Anterior cingulate cortex (tissue), 58 donors: Measurements from ENCODE around the gene RAPH1.
A peak's percentile ranks its signal among the peaks of the same experiment; 100 is the strongest.

Experiments
- DNase-seq, 58 donors: peaks; one replicate each; lab custom pipeline; 2025; lab: John Stamatoyannopoulos, UW

The RAPH1 gene, protein sequence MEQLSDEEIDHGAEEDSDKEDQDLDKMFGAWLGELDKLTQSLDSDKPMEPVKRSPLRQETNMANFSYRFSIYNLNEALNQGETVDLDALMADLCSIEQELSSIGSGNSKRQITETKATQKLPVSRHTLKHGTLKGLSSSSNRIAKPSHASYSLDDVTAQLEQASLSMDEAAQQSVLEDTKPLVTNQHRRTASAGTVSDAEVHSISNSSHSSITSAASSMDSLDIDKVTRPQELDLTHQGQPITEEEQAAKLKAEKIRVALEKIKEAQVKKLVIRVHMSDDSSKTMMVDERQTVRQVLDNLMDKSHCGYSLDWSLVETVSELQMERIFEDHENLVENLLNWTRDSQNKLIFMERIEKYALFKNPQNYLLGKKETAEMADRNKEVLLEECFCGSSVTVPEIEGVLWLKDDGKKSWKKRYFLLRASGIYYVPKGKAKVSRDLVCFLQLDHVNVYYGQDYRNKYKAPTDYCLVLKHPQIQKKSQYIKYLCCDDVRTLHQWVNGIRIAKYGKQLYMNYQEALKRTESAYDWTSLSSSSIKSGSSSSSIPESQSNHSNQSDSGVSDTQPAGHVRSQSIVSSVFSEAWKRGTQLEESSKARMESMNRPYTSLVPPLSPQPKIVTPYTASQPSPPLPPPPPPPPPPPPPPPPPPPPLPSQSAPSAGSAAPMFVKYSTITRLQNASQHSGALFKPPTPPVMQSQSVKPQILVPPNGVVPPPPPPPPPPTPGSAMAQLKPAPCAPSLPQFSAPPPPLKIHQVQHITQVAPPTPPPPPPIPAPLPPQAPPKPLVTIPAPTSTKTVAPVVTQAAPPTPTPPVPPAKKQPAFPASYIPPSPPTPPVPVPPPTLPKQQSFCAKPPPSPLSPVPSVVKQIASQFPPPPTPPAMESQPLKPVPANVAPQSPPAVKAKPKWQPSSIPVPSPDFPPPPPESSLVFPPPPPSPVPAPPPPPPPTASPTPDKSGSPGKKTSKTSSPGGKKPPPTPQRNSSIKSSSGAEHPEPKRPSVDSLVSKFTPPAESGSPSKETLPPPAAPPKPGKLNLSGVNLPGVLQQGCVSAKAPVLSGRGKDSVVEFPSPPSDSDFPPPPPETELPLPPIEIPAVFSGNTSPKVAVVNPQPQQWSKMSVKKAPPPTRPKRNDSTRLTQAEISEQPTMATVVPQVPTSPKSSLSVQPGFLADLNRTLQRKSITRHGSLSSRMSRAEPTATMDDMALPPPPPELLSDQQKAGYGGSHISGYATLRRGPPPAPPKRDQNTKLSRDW

DNA sequence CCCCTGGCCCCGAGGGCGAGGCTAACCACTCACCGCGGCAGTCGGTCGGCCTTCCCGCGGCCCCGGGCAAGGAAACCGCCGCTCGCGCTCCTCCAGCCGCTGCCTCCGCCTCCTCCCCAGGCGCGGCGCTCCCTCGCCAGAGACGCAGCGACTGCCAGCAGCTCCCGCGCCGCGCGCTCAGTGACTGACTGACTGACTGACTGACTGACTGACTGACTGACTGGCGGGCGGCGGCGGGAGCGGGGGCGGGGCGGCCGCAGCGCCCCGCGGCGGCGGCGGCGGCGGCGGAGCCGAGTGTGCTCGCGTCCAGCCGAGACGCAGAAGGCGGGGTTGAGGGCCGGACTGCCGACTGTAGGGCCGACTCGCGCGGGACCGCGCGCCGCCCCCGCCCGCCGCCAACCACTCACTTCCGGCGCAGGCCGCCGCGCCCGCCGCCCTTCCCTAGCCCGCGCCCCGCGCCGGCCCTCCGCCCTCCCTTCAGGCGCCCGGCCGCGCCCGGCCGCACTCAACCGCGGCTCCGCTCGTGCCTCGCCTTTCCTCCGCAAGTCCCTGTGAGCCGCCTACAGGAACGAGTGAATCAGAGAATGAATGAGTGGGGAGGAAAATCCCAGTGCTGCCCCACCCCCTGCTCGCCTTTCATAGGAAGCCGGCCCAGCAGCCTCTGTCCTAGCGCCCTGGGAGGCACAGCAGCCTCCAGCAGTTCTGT lies at the start of gene RAPH1:
RAPH1 (minus strand) TSS at position 224 of the 706 bp plus-strand sequence. CDS start 39,948 bp downstream, outside the sequence.
- DNase-seq, result peak in 57 of 58 donors; percentile 13 to 85 (median 69)

DNA sequence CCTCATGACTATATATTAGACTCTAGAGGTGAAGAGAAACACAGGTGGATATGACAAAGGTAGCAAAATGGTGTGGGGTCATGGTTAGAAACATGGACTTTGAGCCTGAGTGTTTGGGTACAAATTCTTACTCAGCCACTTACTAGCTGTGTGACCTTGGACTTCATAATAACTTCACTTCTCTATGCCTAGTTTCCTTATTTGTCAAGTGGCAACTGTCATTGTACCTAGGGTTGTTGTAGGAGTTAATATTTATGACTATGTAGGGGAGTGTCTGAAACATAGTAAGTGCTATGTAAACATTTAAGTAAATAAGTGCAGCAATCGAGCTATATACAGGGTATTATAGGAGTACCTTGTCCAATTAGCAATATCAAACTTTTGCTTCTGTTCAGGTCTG lies 49.7 kb upstream of the RAPH1 start:
- DNase-seq, result no peak

DNA sequence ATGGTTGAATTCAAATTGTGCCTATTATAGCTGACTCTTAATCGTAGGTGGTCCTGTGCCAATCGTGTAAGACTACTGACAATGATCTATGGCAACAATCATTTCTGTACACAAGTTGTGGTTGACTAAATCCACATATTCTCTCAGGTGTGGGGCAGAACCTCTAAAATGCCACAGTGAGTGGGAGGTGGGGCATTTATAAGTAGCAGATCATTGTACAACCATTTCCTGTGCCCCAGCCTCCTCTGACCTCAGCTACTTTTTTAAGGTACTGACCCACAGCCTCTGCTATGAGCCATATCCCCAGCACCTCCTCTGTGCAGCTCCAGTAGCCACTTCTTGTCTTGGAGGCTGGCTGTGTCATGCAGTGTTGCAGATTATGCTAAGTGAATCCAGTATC lies 48.6 kb upstream of the RAPH1 start:
- DNase-seq, result no peak

DNA sequence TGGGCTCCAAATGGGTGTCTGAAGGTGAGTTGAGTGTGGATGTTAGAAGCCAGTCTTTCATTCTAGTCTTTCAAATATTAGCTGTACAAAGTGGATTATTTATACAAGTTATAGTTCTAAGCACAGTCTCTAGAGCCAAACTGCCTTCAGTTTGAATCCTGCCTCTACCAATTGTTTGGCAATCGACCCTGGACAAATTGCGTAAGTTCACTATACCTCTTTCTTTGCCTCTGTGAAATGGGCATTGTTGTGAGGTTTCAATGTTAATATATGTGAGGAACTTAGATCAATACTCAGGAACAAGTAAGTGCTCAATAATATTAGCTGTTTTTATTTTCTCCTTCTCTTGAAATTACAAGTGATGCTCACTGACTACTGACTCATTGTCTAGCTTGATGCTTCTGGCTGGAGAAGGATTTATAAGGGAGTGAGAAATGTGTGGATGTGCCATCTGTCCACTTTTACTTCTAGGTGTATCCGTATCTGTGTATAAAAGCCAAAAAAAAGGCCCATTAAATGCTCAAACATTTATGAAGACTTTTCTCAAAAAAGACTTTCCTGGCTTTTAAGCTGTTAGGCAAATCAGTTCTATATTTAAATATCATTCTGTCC lies 48.1 kb upstream of the RAPH1 start:
- DNase-seq, result peak in 2 of 58 donors; percentile 5 to 35

DNA sequence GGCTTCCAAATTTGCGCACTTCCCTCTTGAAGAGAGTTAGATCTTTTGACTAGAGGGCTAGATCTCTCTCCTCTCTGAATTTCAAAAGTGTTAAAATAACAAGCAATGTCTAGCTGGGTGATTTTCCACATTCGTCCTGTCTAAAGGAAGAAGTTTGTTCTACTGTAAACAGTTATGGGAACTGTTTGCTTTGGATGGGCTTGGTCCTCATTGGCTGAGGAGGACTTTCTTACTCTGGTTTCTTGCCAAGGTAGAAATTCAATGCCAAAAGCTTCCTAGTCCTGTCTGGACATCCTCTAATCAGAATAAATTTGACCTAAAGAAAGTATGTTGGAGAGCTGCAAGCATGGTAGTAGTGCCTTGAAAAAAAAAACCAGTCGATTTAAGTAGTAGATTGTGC lies 47.4 kb upstream of the RAPH1 start:
- no peak for DNase-seq

DNA sequence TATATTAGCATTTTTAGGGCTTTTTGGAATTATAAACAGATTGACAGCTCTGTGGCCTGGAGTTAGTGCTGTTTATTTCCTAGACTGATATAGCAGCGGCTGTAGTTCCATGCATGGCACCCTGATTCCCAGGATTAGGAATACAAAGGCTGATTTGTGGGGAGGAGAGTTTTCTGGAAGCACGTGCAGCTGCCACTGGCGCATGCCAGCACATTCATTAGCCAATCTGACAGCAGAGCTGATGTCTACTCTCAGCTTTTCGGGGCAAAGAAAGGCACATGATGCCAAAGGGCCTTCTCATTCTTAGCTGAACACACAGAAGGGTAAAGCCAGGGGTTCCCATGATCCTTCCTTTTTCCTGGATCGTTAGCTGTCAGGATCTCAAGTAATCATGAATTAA lies 45.7 kb upstream of the RAPH1 start:
- DNase-seq, result peak in 38 of 58 donors; percentile 4 to 74 (median 26)

DNA sequence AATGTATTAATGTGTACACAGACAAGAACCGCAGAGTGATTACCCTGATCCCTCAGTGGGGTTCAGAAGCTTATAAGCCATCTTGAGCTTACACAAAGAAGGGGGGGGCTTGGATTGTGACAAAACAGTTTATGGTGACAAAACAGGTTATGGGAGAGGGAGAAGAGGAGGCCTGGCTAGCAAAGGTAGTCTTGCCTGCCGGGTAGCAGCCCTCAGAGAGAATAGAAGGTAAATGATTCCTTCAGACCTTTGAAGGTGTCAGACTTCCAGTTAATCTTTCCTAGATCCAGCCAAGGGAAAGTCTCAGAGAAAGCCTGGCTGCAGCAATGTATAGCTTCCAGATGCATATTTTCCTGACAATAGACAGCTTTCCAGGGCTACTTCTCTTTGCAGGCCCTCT lies 44.6 kb upstream of the RAPH1 start:
- no peak for DNase-seq

DNA sequence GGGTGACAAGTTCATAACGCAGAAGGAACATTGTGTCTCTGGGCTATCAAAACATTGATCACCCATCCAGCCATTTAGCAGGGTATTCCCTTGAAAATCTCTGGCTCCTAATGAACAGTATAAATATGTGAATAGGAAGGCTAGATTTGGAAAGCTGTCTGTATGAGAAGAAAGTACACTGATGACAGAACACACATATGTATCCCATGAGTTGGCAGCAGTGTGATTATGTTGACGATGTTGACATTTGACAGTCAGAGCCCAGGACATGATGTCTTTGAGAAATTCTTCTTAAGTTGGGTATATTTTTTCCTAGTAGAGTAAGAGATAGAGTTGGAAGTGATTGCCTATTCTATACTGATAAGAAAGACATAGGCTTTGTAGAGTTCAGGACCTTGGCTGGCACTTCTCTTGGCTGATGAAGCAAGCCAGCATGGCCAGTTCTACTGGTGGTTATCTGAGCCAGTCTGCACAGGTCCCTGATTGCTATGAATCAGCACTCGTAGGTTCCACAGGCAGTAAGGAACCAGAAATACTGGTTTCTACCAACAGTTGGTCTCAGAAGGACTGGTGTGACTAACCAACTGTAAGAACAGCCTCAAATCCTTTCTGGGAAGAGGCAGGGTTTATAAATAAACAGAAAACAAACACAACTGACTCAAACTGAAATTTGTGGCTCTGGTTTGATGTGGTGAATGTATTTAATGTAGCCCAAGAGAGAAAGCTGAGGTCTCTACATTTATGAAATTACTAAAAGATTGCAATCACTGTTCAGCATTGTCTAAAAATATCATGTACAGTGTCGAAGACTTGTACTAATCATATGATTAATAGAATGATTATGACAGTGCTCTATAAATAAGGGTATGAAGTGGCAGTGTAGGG lies 43.9 kb upstream of the RAPH1 start:
- DNase-seq, result peak in 1 of 58 donors; percentile 1

DNA sequence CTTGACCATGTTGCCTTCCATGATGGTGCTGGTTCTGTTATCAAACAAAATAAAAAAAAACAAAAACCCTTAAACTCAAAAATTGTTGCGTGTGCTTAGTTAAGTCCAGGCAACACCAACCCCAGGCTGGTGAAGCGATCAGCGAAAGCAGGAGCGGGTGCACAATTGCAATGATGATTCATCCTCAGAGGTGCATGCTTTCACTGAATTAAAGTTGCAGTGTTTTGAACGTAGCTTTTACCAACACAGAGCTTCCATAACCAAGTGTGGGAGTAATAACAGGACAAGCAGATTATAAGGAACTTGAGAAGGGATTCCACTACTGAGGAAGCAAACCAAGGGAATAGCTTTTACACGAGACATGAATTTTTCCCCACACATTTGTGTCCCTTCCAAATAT lies 39.7 kb upstream of the RAPH1 start:
- DNase-seq, result no peak

DNA sequence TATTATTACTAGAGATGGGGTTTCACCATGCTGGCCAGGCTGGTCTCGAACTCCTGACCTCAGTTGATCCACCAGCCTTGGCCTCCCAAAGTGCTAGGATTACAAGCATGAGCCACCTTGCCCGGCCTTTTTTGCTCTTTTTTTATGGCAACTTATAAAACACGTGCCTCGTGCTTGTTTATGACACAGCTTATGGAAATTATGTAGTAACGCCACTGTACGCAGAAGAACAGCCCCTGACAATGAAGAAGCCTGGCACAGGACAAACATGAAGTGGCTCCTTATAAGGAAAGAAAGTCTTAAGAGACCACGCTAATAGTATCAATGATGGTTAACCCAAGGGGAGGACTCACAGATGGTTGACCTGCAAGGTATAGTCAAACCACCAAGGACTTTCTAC lies 37.2 kb upstream of the RAPH1 start:
- no peak for DNase-seq

DNA sequence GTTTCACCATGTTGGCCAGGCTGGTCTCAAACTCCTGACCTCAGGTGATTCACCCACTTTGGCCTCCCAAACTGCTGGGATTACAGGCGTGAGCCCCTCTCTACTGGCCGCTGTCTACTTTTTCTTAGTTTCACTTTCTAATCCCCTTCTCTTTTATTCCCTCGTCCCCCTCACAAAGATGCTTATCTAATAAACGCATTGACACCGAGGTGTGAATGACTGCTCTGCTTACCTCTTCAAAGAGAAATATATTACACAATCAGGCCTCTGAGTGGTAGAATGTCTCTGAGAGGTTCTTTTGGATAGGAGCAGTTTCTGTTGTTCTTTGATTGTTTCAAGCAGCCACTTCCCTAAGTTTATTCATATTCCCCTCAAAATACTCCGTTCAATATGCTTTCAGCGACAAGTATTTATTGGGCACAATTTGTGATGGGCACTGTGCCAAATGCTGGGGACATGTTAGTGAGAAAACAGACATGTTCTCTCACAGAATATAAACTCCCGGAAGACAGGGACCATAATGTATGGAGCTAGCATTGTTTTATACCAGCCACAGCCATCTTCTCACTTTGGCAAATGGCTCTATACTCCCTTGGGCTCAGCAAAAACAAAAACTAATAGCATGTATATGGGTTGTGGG lies 34.7 kb upstream of the RAPH1 start:
- no peak for DNase-seq

DNA sequence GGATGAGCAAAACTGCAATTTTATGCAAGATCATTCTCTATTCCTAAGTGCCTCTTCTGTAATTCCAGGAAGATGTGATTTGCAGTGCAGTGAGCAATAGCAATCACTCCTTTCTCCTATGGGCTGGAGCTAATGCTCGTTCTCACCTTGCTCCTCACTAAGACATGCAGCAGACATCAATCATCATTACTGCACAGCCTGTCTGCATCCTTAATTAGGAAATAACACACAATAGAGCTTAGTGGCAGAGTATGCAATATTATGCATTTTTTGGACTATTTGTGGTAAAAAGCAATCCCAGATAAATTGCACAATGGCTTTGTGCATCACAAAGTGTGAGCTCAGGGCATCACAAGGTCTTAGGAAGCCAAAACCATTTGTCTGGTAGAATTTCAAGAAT lies 32.6 kb upstream of the RAPH1 start:
- no peak for DNase-seq

DNA sequence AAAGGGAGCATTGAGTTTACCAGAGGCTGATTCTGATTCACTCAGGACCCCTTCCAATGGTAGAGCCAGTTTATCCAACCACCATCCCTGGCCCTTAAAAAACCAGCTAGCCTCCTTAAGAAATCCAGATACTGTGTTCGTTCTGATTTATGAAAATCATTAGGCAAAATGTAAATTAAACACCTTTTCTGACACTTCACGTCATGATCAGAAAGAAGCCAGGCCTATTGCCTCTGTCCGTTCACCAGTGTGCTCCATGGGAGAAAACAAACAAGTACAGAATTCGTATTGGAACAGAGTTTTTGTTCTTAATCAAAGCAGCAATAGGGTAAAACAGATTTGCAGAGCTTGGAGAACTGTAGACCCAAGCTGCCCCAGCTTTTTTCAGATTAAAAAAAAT lies 31.1 kb upstream of the RAPH1 start:
- DNase-seq, result no peak

DNA sequence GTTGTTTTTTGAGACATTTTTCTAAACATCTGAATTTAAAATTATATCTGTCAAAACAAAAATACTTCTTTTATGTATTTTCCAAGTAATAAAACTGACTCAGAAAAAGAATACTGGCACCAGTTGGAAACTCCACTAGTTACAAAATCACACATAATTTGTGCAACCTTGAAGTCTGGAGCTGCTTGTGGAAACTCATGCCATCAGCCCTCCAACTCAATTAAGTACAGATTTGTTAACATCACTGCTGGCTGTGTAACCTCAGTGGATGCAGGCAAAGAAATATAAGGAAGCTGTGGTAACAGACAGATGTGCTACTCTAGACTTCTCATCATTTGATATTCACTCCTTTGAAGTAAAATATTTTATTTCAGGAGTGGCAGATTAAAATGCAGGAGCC lies 30.0 kb upstream of the RAPH1 start:
- DNase-seq, result no peak

DNA sequence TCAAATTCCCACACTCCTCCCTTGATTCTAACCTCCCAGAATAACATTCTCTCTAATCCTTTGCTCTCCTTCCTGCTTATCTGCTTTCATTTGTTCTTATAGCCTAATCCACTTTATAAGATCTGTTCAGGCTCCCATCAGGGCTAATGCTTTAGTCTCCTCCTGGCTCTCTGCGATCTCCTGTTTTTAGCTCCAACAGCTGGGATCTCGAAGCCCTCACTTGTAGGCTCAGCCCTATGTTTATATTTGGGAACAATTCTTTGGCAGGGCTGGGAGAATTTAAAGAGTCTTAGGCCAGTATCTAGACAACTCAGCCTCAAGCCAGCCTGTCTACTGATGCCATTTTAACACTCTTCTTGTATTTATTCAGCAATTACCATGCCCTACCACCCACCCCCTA lies 27.2 kb upstream of the RAPH1 start:
- peak in 9 of 58 donors; percentile 3 to 44 (median 7) for DNase-seq

DNA sequence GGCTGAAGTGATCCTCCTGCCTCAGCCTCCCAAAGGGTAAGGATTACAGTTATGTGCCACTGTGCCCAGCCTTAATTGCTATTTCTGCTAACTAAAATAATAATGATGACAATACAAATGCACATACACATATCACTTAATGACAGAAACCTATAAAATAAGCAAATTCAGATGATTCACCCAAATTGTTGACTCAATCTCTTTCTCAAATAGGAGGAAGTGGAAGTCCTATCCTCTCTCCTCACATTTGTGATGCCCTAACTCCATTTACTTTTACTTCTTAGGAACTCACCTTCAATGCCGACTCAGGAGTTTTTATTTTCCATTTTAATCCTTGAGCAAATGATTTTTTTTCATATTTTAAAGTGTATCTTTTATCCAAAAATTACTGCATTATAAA lies 24.5 kb upstream of the RAPH1 start:
- DNase-seq, result no peak

DNA sequence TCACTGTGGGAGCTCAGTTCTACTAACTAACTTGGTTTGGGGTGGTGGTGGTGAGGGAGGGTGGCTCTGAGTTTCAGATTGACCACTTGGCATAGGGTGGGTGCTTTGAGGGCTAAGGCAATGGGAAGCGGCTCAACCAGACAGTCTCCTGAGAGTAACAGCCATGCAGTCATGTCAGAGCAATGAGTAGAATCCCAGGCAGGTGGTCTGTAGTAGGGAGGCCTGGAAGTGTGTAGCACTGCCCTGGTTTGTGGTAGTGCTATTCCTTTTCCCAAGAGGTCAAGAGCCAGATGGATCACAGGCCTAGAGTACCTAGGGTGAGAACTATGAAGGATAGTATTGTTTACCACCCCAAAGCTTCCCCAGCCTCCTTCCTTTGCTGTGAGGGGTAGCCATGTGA lies 18.7 kb upstream of the RAPH1 start:
- DNase-seq, result no peak

DNA sequence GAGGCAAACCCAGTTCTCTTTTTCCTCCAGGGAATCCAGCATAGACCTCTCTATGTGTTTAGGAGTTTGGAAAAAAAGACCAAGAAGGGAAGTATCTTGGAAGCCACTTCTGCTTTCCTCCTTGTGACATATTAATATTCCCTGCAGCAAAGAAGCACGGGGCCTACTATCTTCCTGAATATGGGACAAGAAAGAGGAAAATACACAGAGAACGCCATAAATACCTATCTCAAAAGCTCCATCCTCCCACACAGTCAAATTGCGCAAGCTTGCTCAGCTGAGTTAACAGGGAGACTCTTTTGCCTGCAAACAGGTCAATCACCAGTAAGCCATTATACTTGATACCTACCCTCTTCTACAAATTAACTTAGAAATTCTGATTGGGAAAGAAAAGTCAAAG lies 16.7 kb upstream of the RAPH1 start:
- DNase-seq, result peak in 1 of 58 donors; percentile 5
